ENCODE results near the gene NOL4L. TPM values are rescaled to one million over a fixed set of nuclear protein-coding genes. Genes with fewer than 3 reads are reported as not detected.

The NOL4L gene
- total RNA-seq, 2 donors from 2014 or later, result 39.6 to 50.7 TPM

- Mint-ChIP-seq H3K4me1 (peaks cover 4% of the 10 kb centered on the region), H3K9me3 (no peaks in the 10 kb centered on the region), H3K36me3 (ENCODE audit: low read depth) (no peaks in the 10 kb centered on the region), H3K4me3 (no peak overlapping the region), H3K27ac (no peak overlapping the region), H3K27me3 (ENCODE audit: insufficient read depth) (no peaks in the 10 kb centered on the region)
- no peaks in the 10 kb centered on the region for H3K27me3 ChIP-seq (ENCODE audit: control insufficient read depth, insufficient read depth, low read length, poor library complexity, severe bottlenecking)
- H3K9ac ChIP-seq (ENCODE audit: extremely low read depth, low read length, poor library complexity, severe bottlenecking), result no peak overlapping the region
- H3K4me1 ChIP-seq (ENCODE audit: control insufficient read depth, insufficient read depth, low read length), result no peaks in the 10 kb centered on the region
- DNase-seq, result peak; percentile 94
- no peaks in the 10 kb centered on the region for H3K36me3 ChIP-seq (ENCODE audit: control insufficient read depth, insufficient read depth, low read length)
- no peak overlapping the region for H3K4me3 ChIP-seq (ENCODE audit: low read length)
- TF ChIP-seq CTCF (conservative IDR thresholded peaks at IDR 0.05), result peak; percentile 98
- H3K27ac ChIP-seq (ENCODE audit: low read depth, low read length), result no peak overlapping the region
- no peaks in the 10 kb centered on the region for H3K9me3 ChIP-seq (ENCODE audit: control insufficient read depth, low read length)
- 23 to 38% methylated on average over 7 to 15 of the region's 15 CpGs for WGBS, 2 experiments (ENCODE audit: insufficient coverage in 1 of 2, insufficient read length in 1 of 2)
Measured at GRCh38 chr20:32521780-32522525, 63.2 kb downstream of the NOL4L start.

- H3K4me1 ChIP-seq (ENCODE audit: control insufficient read depth, insufficient read depth, low read length), result no peaks in the 10 kb centered on the region
- Mint-ChIP-seq H3K36me3 (ENCODE audit: low read depth) (no peaks in the 10 kb centered on the region), H3K27me3 (ENCODE audit: insufficient read depth) (no peaks in the 10 kb centered on the region), H3K4me3 (no peak overlapping the region), H3K27ac (no peak overlapping the region), H3K4me1 (peaks cover 4% of the 10 kb centered on the region), H3K9me3 (no peaks in the 10 kb centered on the region)
- no peak overlapping the region for H3K4me3 ChIP-seq (ENCODE audit: low read length)
- no peak overlapping the region for H3K9ac ChIP-seq (ENCODE audit: extremely low read depth, low read length, poor library complexity, severe bottlenecking)
- no peaks in the 10 kb centered on the region for H3K9me3 ChIP-seq (ENCODE audit: control insufficient read depth, low read length)
- no peak for DNase-seq
- TF ChIP-seq CTCF (conservative IDR thresholded peaks at IDR 0.05), result no peak
- H3K27me3 ChIP-seq (ENCODE audit: control insufficient read depth, insufficient read depth, low read length, poor library complexity, severe bottlenecking), result no peaks in the 10 kb centered on the region
- 84 to 86% methylated on average over 1 to 3 of the region's 3 CpGs for WGBS, 2 experiments (ENCODE audit: insufficient coverage in 1 of 2, insufficient read length in 1 of 2)
- no peaks in the 10 kb centered on the region for H3K36me3 ChIP-seq (ENCODE audit: control insufficient read depth, insufficient read depth, low read length)
- no peak overlapping the region for H3K27ac ChIP-seq (ENCODE audit: low read depth, low read length)
Measured at GRCh38 chr20:32520927-32521203, 64.3 kb downstream of the NOL4L start.

GRCh38 chr20:32519381-32519730, 65.8 kb downstream of the NOL4L start:
- no peak overlapping the region for H3K4me3 Mint-ChIP-seq
- Histone ChIP-seq H3K4me3 (ENCODE audit: low read length) (no peak overlapping the region), H3K27me3 (ENCODE audit: control insufficient read depth, insufficient read depth, low read length, poor library complexity, severe bottlenecking) (no peaks in the 10 kb centered on the region), H3K9me3 (ENCODE audit: control insufficient read depth, low read length) (no peaks in the 10 kb centered on the region), H3K9ac (ENCODE audit: extremely low read depth, low read length, poor library complexity, severe bottlenecking) (no peak overlapping the region), H3K4me1 (ENCODE audit: control insufficient read depth, insufficient read depth, low read length) (no peaks in the 10 kb centered on the region), H3K36me3 (ENCODE audit: control insufficient read depth, insufficient read depth, low read length) (no peaks in the 10 kb centered on the region), H3K27ac (ENCODE audit: low read depth, low read length) (no peak overlapping the region)
- no peak for DNase-seq
- H3K4me1 Mint-ChIP-seq, result peaks cover 4% of the 10 kb centered on the region
- WGBS, 2 experiments (ENCODE audit: insufficient coverage in 1 of 2, insufficient read length in 1 of 2), result 90 to 91% methylated on average over 9 to 11 of the region's 11 CpGs
- TF ChIP-seq CTCF (conservative IDR thresholded peaks at IDR 0.05), result no peak
- peaks cover 9% of the 10 kb centered on the region for H3K27me3 Mint-ChIP-seq (ENCODE audit: insufficient read depth)
- H3K27ac Mint-ChIP-seq, result no peak overlapping the region
- no peaks in the 10 kb centered on the region for H3K9me3 Mint-ChIP-seq
- no peaks in the 10 kb centered on the region for H3K36me3 Mint-ChIP-seq (ENCODE audit: low read depth)

All from endodermal cell (in vitro differentiated cells).